ENCODE data around the gene RASSF8. TPM values are rescaled to one million over a fixed set of nuclear protein-coding genes. Genes with fewer than 3 reads are reported as not detected.

Gene RASSF8
- total RNA-seq, 4 donors from 2014 or later, result 93.2 to 127 (median 111) TPM

GRCh38 chr12:26092346-26093105 is 134.0 kb downstream of the RASSF8 start:
- Histone ChIP-seq H3K4me3 (no peak overlapping the region), H3K27me3 (no peaks in the 10 kb centered on the region), H3K4me1 (peaks cover 0 to 5% (median 0%) of the 10 kb centered on the region in 3 donors), H3K9me3 (no peaks in the 10 kb centered on the region), H3K36me3 (no peaks in the 10 kb centered on the region), H3K27ac (no peak overlapping the region)
- TF ChIP-seq POLR2A (IDR thresholded peaks at IDR 0.05), result no peak
- no peak for TF ChIP-seq EP300 (IDR thresholded peaks at IDR 0.05)
- no peak for TF ChIP-seq POLR2AphosphoS5 (IDR thresholded peaks at IDR 0.05)
- no peak for TF ChIP-seq CTCF (IDR thresholded peaks at IDR 0.05)
- ATAC-seq, result no peak
- 42 to 91% methylated on average over 1 to 4 of the region's 4 CpGs for WGBS, 2 donors (ENCODE audit: low coverage in 1 of 2)

- peaks cover 0 to 8% (median 0%) of the 10 kb centered on the region in 3 donors for H3K4me1 ChIP-seq
- no peak overlapping the region for H3K27ac ChIP-seq
- H3K36me3 ChIP-seq, result no peaks in the 10 kb centered on the region
- H3K9me3 ChIP-seq, result no peaks in the 10 kb centered on the region
- no peaks in the 10 kb centered on the region for H3K27me3 ChIP-seq
- WGBS, 2 donors (ENCODE audit: low coverage in 1 of 2), result 88 to 100% methylated on average over 2 of the region's 2 CpGs
- no peak overlapping the region for H3K4me3 ChIP-seq
- no peak for ATAC-seq
- TF ChIP-seq POLR2AphosphoS5 (IDR thresholded peaks at IDR 0.05) (no peak), POLR2A (IDR thresholded peaks at IDR 0.05) (no peak), CTCF (IDR thresholded peaks at IDR 0.05) (no peak), EP300 (IDR thresholded peaks at IDR 0.05) (no peak)
Measured at GRCh38 chr12:26095186-26095585, 136.7 kb downstream of the RASSF8 start.

GRCh38 chr12:26096036-26096435 is 137.6 kb downstream of the RASSF8 start:
- Histone ChIP-seq H3K36me3 (no peaks in the 10 kb centered on the region), H3K4me3 (no peak overlapping the region), H3K27me3 (no peaks in the 10 kb centered on the region), H3K4me1 (peaks cover 0 to 8% (median 0%) of the 10 kb centered on the region in 3 donors), H3K9me3 (no peaks in the 10 kb centered on the region), H3K27ac (no peak overlapping the region)
- WGBS, 2 donors (ENCODE audit: low coverage in 1 of 2), result 95 to 100% methylated on average over 2 of the region's 2 CpGs
- no peak for ATAC-seq
- TF ChIP-seq POLR2AphosphoS5 (IDR thresholded peaks at IDR 0.05) (no peak), EP300 (IDR thresholded peaks at IDR 0.05) (no peak), CTCF (IDR thresholded peaks at IDR 0.05) (no peak), POLR2A (IDR thresholded peaks at IDR 0.05) (no peak)

- Histone ChIP-seq H3K27ac (no peak overlapping the region), H3K4me3 (no peak overlapping the region), H3K27me3 (no peaks in the 10 kb centered on the region), H3K4me1 (peaks cover 0 to 8% (median 0%) of the 10 kb centered on the region in 3 donors), H3K36me3 (no peaks in the 10 kb centered on the region), H3K9me3 (no peaks in the 10 kb centered on the region)
- 11 to 14% methylated on average over 6 of the region's 6 CpGs for WGBS, 2 donors (ENCODE audit: low coverage in 1 of 2)
- TF ChIP-seq CTCF (IDR thresholded peaks at IDR 0.05) (peak; percentile 86 to 90 (median 88)), POLR2AphosphoS5 (IDR thresholded peaks at IDR 0.05) (no peak), POLR2A (IDR thresholded peaks at IDR 0.05) (no peak)
- ATAC-seq, result peak; percentile 90
Measured at GRCh38 chr12:26097046-26097878, 138.8 kb downstream of the RASSF8 start.
